Bronchus fibroblast of lung (primary cell): ENCODE results near the gene NTRK2. TPM values are rescaled to one million over a fixed set of nuclear protein-coding genes. Genes with fewer than 3 reads are reported as not detected.

Experiments used
- total RNA-seq: library from RNA; depleted of rRNA; stranded (reverse); fragments of >200 nt; gene quantifications from 2 replicates; pipeline ENCODE4 v1.2.3, GENCODE V29; 2015

Gene NTRK2
- total RNA-seq, result under 0.01 TPM in 1 of 2 replicates, not detected in the other

DNA sequence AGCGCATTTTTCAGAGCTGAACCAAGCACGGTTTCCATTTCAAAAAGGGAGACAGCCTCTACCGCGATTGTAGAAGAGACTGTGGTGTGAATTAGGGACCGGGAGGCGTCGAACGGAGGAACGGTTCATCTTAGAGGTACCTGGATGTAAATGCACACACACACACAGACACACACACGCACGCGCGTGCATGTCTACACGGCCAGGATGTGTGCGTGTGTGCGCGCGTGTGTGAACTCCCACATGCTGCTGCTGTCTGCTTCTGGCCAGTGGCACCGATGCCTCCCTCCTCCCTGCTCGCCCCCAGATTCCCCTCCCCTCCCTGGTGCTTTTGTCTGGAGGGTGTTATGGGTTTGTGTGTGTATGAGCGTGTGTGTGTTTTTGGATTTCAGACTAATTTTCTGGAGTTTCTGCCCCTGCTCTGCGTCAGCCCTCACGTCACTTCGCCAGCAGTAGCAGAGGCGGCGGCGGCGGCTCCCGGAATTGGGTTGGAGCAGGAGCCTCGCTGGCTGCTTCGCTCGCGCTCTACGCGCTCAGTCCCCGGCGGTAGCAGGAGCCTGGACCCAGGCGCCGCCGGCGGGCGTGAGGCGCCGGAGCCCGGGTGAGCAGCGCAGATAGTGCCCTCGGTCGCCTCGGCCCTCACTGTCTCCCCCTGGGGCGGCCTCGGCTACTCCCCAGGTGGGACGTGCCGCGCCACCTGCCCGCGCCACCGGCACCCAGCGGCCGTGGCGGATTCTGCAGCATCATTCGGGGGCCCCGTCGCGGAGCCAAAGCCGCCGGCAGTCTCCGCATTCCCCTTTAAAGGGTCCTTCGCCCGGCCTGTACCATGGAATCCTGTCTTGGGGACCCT is at the start of gene NTRK2:
NTRK2 (plus strand) TSS at position 442 of the 850 bp plus-strand sequence. CDS start 1,020 bp downstream, outside the sequence.

